CD4-positive, alpha-beta T cell (primary cell): ENCODE data around the gene LY9. TPM values are rescaled to one million over a fixed set of nuclear protein-coding genes. Genes with fewer than 3 reads are reported as not detected.
"Not testable (repeated sequence)": the region's sequence is repeated elsewhere in the genome, so short reads cannot be mapped to it uniquely, and the experiment has no call there.

ENCODE experiments used
- ATAC-seq: fragments of 200-7000 bp; cut with Tn5 transposase; one replicate; pipeline ENCODE4 v1.10.0; 2022; ENCODE audit warnings: mild to moderate bottlenecking; ENCODE audit not compliant: poor library complexity
- CTCF ChIA-PET: fragments of 350-600 bp; sonication (Branson Sonifier 250); formaldehyde crosslinking; loops from one replicate; lab custom pipeline; 2021; ENCODE audit warnings: antibody characterized with exemption, inconsistent platforms; lab: Charles Lee
- POLR2A ChIA-PET: fragments of 350-600 bp; sonication (Branson Sonifier 250); formaldehyde crosslinking; loops from one replicate; lab custom pipeline; 2021; ENCODE audit warnings: antibody characterized with exemption, inconsistent platforms; lab: Charles Lee
- DNase-seq, 14 experiments: peaks; one replicate each; pipeline ENCODE4 v3.0.0-alpha.2; 2013 to 2020; ENCODE audit warnings: mixed read lengths in 2 of 14
- H3K27ac ChIP-seq, 2 donors: one replicate each; pipeline versions ENCODE4 v1.5.1 to v1.7.0; 2013; ENCODE audit warnings: low read length in 2 of 2, low read depth in 1 of 2, mild to moderate bottlenecking in 1 of 2
- H3K27me3 ChIP-seq, 2 experiments: 1 replicate in 1 of 2; 2 replicates in 1 of 2; pipeline versions ENCODE4 v1.6.1 to v1.7.0; 2013; ENCODE audit warnings: low read length in 2 of 2, control low read depth in 1 of 2, mild to moderate bottlenecking in 1 of 2, moderate library complexity in 1 of 2; ENCODE audit not compliant: insufficient read depth in 2 of 2, control insufficient read depth in 1 of 2
- H3K36me3 ChIP-seq: one replicate; pipeline ENCODE4 v1.6.1; 2013; ENCODE audit warnings: low read length, control low read depth; ENCODE audit not compliant: insufficient read depth
- H3K4me1 ChIP-seq: one replicate; pipeline ENCODE4 v1.6.1; 2013; ENCODE audit warnings: low read length, control low read depth; ENCODE audit not compliant: insufficient read depth
- H3K4me3 ChIP-seq: one replicate; pipeline ENCODE4 v1.5.1; 2013; ENCODE audit warnings: mild to moderate bottlenecking, low read length, moderate library complexity
- H3K9me3 ChIP-seq, 2 experiments: 1 replicate in 1 of 2; 2 replicates in 1 of 2; pipeline versions ENCODE4 v1.6.1 to v1.7.0; 2013; ENCODE audit warnings: low read length in 2 of 2, mild to moderate bottlenecking in 2 of 2, control low read depth in 1 of 2, moderate library complexity in 1 of 2; ENCODE audit not compliant: control insufficient read depth in 1 of 2, insufficient read depth in 1 of 2
- H3K27ac Mint-ChIP-seq: one replicate; pipeline ENCODE4 v1.8.0; 2020; ENCODE audit warnings: mixed read lengths
- H3K27me3 Mint-ChIP-seq: one replicate; pipeline ENCODE4 v1.8.0; 2021; ENCODE audit warnings: mixed read lengths
- H3K36me3 Mint-ChIP-seq: one replicate; pipeline ENCODE4 v1.8.0; 2021; ENCODE audit warnings: low read depth, mixed read lengths
- H3K4me1 Mint-ChIP-seq: one replicate; pipeline ENCODE4 v1.8.0; 2021; ENCODE audit warnings: low read depth, mixed read lengths
- H3K4me3 Mint-ChIP-seq: one replicate; pipeline ENCODE4 v1.8.0; 2020; ENCODE audit warnings: mild to moderate bottlenecking, mixed read lengths
- H3K9me3 Mint-ChIP-seq: one replicate; pipeline ENCODE4 v1.8.0; 2020; ENCODE audit warnings: mixed read lengths
- CTCF ChIP-seq: fragments of 200-600 bp; IDR thresholded peaks from one replicate; pipeline ENCODE4 v1.8.0; 2022; ENCODE audit warnings: antibody characterized with exemption, mild to moderate bottlenecking
- intact Hi-C, 2 experiments: fragments of 100-400 bp; cut with DNase I in 1 of 2; cut with micrococcal nuclease in 1 of 2; formaldehyde crosslinking; loops; one replicate each; pipeline versions ENCODE4 v1.15.1 to v1.9.0; 2023 to 2025; cut with DNase I, micrococcal nuclease
- total RNA-seq, 174 experiments: library from RNA in 2 of 174; stranded (reverse) in 2 of 174; gene quantifications; one replicate each; pipeline ENCODE4 v1.2.3 and lab custom pipeline; 2021 to 2026

The LY9 gene
- total RNA-seq, 2 experiments from 2014 or later, result 124 TPM

GRCh38 chr1:160868141-160868540, 72.2 kb downstream of the LY9 start:
- TF ChIP-seq CTCF, result no peak
- Histone ChIP-seq H3K9me3 (no peaks in the 10 kb centered on the region), H3K4me3 (no peak overlapping the region), H3K4me1 (peaks cover 2% of the 10 kb centered on the region), H3K36me3 (no peaks in the 10 kb centered on the region), H3K27me3 (no peaks in the 10 kb centered on the region), H3K27ac (no peak overlapping the region)
- POLR2A ChIA-PET, result no interaction called here
- no peaks in the 10 kb centered on the region for H3K36me3 Mint-ChIP-seq
- H3K9me3 Mint-ChIP-seq, result no peaks in the 10 kb centered on the region
- H3K27ac Mint-ChIP-seq, result no peak overlapping the region
- H3K4me3 Mint-ChIP-seq, result no peak overlapping the region
- H3K27me3 Mint-ChIP-seq, result no peaks in the 10 kb centered on the region
- peaks cover 13% of the 10 kb centered on the region for H3K4me1 Mint-ChIP-seq
- intact Hi-C loops, result loop anchor here in 1 of 2 experiments (2.0 kb wide), 1 partner anchor 25 kb away; no protein-coding TSS in a partner anchor
- DNase-seq (peak in 2 of 14 experiments; percentile 28 to 47), ATAC-seq (no peak)
- CTCF ChIA-PET, result no interaction called here

DNA sequence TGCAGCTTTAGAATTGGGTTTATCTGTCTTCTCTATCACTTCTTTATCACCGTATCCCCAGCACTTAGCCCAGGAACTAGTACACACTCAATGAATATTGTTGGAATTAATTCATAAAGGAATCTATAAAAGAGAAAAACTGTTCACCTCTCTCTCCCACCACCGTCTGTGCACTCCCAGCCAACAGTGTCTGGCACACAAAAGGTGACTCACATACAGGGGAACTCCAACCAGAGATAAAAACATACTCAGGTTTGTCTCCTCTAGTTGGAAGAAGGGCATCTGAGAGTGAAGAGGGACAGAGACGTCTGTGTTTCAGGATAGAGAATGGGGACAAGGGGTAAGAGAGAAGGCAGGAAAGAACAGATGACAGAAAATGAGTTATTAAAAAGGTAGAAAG, 79.0 kb downstream of the LY9 start:
- no peak overlapping the region for H3K4me3 ChIP-seq
- peaks cover 12% of the 10 kb centered on the region for H3K4me1 ChIP-seq
- H3K9me3 ChIP-seq, result no peaks in the 10 kb centered on the region
- H3K9me3 Mint-ChIP-seq, result no peaks in the 10 kb centered on the region
- intact Hi-C loops, result loop anchor here in 1 of 2 experiments (5.0 kb wide), 1 partner anchor 98 kb away; no protein-coding TSS in a partner anchor
- ATAC-seq (no peak), DNase-seq (peak in 1 of 14 experiments; percentile 21)
- no peak overlapping the region for H3K27ac ChIP-seq
- no peaks in the 10 kb centered on the region for H3K36me3 ChIP-seq
- H3K4me1 Mint-ChIP-seq, result peaks cover 13% of the 10 kb centered on the region
- CTCF ChIA-PET, result no interaction called here
- no peaks in the 10 kb centered on the region for H3K27me3 ChIP-seq
- H3K4me3 Mint-ChIP-seq, result no peak overlapping the region
- H3K36me3 Mint-ChIP-seq, result no peaks in the 10 kb centered on the region
- TF ChIP-seq CTCF, result no peak
- H3K27me3 Mint-ChIP-seq, result no peaks in the 10 kb centered on the region
- POLR2A ChIA-PET, result no interaction called here
- H3K27ac Mint-ChIP-seq, result no peak overlapping the region

- H3K36me3 Mint-ChIP-seq, H3K4me3 Mint-ChIP-seq, ATAC-seq, POLR2A ChIA-PET, CTCF ChIA-PET, H3K27ac ChIP-seq, H3K9me3 Mint-ChIP-seq, H3K36me3 ChIP-seq, H3K27me3 Mint-ChIP-seq, H3K27me3 ChIP-seq, H3K4me3 ChIP-seq, H3K27ac Mint-ChIP-seq, H3K9me3 ChIP-seq: not testable (repeated sequence)
- intact Hi-C loops, result loop anchor here in 1 of 2 experiments (5.0 kb wide), 1 partner anchor 98 kb away; no protein-coding TSS in a partner anchor
- H3K4me1 Mint-ChIP-seq, result peaks cover 13% of the 10 kb centered on the region
- peaks cover 12% of the 10 kb centered on the region for H3K4me1 ChIP-seq
- DNase-seq, result peak in 1 of 14 experiments; percentile 22
Observed at GRCh38 chr1:160875591-160875990, 79.6 kb downstream of the LY9 start.

GRCh38 chr1:160876311-160876710, 80.3 kb downstream of the LY9 start:
- Histone ChIP-seq H3K27ac (no peak overlapping the region), H3K4me1 (peaks cover 12% of the 10 kb centered on the region), H3K4me3 (no peak overlapping the region), H3K36me3 (no peaks in the 10 kb centered on the region), H3K9me3 (no peaks in the 10 kb centered on the region), H3K27me3 (no peaks in the 10 kb centered on the region)
- POLR2A ChIA-PET, result interaction anchor here (0.8 to 1.9 kb wide), 3 partner anchors 34 to 43 kb away, joined by 4 to 21 read pairs (median 4); no protein-coding TSS in a partner anchor
- ATAC-seq (no peak), DNase-seq (no peak)
- no peaks in the 10 kb centered on the region for H3K27me3 Mint-ChIP-seq
- intact Hi-C loops, result loop anchor here (2.0 to 5.0 kb wide), 3 partner anchors 99 to 196 kb away; no protein-coding TSS in a partner anchor
- H3K9me3 Mint-ChIP-seq, result no peaks in the 10 kb centered on the region
- no peak for TF ChIP-seq CTCF
- no peak overlapping the region for H3K4me3 Mint-ChIP-seq
- H3K36me3 Mint-ChIP-seq, result no peaks in the 10 kb centered on the region
- no peak overlapping the region for H3K27ac Mint-ChIP-seq
- H3K4me1 Mint-ChIP-seq, result peaks cover 13% of the 10 kb centered on the region
- CTCF ChIA-PET, result interaction anchor here (0.9 kb wide), 1 partner anchor 150 kb away, joined by 4 read pairs; no protein-coding TSS in a partner anchor
